ENCODE results near the gene THOC7.

The THOC7 gene

DNA sequence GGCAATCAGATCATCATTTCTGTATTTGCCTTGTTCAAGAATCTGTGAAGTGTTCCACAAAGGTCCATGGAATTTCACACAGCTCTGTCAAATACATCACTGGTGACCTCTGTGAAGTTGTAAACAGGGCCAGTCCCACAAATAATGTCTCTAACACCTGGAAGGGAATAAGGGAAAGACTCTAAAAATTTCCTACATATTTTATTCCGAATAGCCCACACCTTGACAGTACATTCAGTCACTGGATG, 44.5 kb downstream of the THOC7 start, which contains the start of gene C3orf49:
Gene C3orf49, plus strand, starts transcription at position 149 of the 248 bp plus-strand sequence. CDS start 173 bp downstream, outside the sequence.
- DNase-seq (ENCODE audit: low read depth): no peak
- TF ChIP-seq, protein P1, sequence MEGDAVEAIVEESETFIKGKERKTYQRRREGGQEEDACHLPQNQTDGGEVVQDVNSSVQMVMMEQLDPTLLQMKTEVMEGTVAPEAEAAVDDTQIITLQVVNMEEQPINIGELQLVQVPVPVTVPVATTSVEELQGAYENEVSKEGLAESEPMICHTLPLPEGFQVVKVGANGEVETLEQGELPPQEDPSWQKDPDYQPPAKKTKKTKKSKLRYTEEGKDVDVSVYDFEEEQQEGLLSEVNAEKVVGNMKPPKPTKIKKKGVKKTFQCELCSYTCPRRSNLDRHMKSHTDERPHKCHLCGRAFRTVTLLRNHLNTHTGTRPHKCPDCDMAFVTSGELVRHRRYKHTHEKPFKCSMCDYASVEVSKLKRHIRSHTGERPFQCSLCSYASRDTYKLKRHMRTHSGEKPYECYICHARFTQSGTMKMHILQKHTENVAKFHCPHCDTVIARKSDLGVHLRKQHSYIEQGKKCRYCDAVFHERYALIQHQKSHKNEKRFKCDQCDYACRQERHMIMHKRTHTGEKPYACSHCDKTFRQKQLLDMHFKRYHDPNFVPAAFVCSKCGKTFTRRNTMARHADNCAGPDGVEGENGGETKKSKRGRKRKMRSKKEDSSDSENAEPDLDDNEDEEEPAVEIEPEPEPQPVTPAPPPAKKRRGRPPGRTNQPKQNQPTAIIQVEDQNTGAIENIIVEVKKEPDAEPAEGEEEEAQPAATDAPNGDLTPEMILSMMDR (conservative IDR thresholded peaks at IDR 0.05; ENCODE audit: low read depth, low read length): no peak
- no peak within 1 kb of the TSS for H3K4me3 ChIP-seq (ENCODE audit: low read depth, low read length)

- no peak overlapping the region for H3K4me3 ChIP-seq (ENCODE audit: low read depth, low read length)
Measured at GRCh38 chr3:63818282-63819150, 45.1 kb downstream of the THOC7 start.

DNA sequence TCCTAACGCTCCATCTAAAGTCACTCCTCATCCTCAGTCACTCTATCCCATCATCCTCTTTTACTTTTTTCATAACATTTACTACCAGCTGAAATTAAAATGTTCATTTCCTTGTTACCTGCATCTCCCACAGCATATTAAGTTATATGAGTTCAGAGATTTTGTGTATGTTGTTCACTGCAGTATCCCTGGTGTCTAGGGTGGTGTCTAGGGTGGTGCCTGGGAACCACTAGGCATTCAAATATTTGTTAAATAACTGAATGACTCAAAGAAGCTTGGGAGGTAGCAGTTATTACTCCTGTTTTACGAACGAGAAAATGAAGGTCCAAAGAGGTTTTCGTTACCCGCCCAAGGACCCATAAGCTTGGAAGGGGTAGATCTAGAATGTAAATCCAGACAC, 46.4 kb downstream of the THOC7 start:
- TF ChIP-seq, protein P1 (conservative IDR thresholded peaks at IDR 0.05; ENCODE audit: low read depth, low read length): no peak

More at GRCh38 chr3:63818282-63819150, 45.1 kb downstream of the THOC7 start:
- TF ChIP-seq, protein P1 (conservative IDR thresholded peaks at IDR 0.05; ENCODE audit: low read depth, low read length): peak; percentile 90
- peak; percentile 76 for DNase-seq (ENCODE audit: low read depth)

GRCh38 chr3:63814237-63814636, 49.4 kb downstream of the THOC7 start:
- no peak overlapping the region for H3K4me3 ChIP-seq (ENCODE audit: low read depth, low read length)
- peak; percentile 61 for DNase-seq (ENCODE audit: low read depth)
- TF ChIP-seq, protein P1 (conservative IDR thresholded peaks at IDR 0.05; ENCODE audit: low read depth, low read length): no peak

More for the DNA sequence above, 46.4 kb downstream of the THOC7 start:
- DNase-seq (ENCODE audit: low read depth): no peak
- no peak overlapping the region for H3K4me3 ChIP-seq (ENCODE audit: low read depth, low read length)

DNA sequence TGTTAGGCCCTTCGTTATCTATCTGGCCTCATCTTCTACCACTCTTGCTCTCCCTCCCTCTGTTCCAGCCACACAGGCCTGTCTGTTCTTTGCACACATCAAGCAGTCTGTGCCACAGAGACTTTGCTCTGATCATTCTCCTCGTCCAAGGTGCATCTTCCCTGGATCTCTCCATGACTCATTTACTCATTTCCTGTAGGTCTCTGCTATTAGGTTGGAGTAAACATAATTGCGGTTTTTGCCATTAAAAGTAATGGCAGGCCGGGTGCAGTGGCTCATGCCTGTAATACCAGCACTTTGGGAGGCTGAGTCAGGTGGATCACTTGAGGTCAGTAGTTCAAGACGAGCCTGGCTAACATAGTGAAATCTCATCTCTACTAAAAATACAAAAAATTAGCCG, 54.0 kb downstream of the THOC7 start:
- TF ChIP-seq, protein P1 (conservative IDR thresholded peaks at IDR 0.05; ENCODE audit: low read depth, low read length): no peak
- DNase-seq (ENCODE audit: low read depth): peak; percentile 43
- no peak overlapping the region for H3K4me3 ChIP-seq (ENCODE audit: low read depth, low read length)

DNA sequence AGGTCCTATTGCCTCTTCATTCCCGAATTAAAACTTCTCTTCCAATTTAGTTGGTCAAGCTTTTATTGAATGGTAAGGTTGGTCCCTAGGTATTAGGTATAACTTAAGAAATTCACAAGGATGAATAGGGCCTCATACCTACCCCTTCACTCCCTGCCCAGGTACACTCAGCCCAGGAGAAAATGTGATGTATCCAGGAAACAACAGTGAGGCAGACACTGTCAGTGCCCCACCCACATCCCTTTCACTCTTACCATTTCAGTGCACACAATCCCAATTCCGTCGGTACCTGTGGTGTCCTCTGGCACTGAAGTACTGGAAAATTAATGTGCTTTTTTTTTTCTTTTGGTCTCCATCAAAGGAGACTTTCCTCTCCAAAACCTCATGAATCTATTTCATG, 55.0 kb downstream of the THOC7 start:
- no peak for DNase-seq (ENCODE audit: low read depth)
- no peak overlapping the region for H3K4me3 ChIP-seq (ENCODE audit: low read depth, low read length)
- TF ChIP-seq, protein P1 (conservative IDR thresholded peaks at IDR 0.05; ENCODE audit: low read depth, low read length): no peak
